ENCODE data around the gene TADA2B. TPM values are rescaled to one million over a fixed set of nuclear protein-coding genes. Genes with fewer than 3 reads are reported as not detected.

Gene TADA2B
- total RNA-seq, 2 donors from 2014 or later, result 24.0 to 27.2 TPM

DNA sequence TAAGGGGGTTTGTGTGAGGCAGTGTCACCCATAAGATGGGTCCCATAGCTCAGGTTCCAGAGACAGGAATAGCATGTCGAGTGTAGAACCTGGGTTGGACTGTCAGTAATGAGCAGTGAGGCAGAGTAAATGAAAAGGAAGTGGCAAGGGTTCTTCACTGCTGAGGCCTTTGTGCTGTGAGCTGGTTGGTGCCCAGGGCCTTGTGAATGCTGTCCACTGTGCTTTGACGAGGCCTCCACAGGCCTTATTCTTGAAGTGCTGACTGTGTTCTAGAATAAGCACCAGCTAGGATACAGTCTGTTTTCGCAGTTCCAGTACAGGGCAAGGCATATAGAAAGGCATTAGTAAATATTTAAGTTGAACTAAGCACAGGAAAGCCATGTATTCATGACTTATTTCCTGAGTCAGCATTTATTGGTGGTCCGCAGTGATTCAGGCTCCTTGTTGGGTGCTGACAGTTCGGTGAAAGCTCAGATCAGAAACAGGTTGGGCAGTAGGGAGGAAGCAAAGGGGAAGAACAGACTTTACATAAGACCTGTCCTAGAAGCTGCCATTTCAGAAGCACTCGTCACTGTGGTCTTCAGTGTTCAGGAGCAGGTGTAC lies 25.6 kb upstream of the TADA2B start:
- H3K9ac ChIP-seq (ENCODE audit: low read depth in 2 of 2, low read length in 2 of 2), result no peak overlapping the region
- no peaks in the 10 kb centered on the region for H3K4me1 ChIP-seq
- H3K27me3 ChIP-seq, result no peaks in the 10 kb centered on the region
- H3K4me3 ChIP-seq, result no peak overlapping the region
- intact Hi-C loops (cut with DNase I), result no loop called here
- no peaks in the 10 kb centered on the region for H3K9me3 ChIP-seq
- peaks cover 3% of the 10 kb centered on the region for H3K36me3 ChIP-seq
- no peak overlapping the region for H3K27ac ChIP-seq
- TF ChIP-seq, protein P1, sequence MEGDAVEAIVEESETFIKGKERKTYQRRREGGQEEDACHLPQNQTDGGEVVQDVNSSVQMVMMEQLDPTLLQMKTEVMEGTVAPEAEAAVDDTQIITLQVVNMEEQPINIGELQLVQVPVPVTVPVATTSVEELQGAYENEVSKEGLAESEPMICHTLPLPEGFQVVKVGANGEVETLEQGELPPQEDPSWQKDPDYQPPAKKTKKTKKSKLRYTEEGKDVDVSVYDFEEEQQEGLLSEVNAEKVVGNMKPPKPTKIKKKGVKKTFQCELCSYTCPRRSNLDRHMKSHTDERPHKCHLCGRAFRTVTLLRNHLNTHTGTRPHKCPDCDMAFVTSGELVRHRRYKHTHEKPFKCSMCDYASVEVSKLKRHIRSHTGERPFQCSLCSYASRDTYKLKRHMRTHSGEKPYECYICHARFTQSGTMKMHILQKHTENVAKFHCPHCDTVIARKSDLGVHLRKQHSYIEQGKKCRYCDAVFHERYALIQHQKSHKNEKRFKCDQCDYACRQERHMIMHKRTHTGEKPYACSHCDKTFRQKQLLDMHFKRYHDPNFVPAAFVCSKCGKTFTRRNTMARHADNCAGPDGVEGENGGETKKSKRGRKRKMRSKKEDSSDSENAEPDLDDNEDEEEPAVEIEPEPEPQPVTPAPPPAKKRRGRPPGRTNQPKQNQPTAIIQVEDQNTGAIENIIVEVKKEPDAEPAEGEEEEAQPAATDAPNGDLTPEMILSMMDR (IDR thresholded peaks at IDR 0.05), result no peak
- DNase-seq, result no peak

DNA sequence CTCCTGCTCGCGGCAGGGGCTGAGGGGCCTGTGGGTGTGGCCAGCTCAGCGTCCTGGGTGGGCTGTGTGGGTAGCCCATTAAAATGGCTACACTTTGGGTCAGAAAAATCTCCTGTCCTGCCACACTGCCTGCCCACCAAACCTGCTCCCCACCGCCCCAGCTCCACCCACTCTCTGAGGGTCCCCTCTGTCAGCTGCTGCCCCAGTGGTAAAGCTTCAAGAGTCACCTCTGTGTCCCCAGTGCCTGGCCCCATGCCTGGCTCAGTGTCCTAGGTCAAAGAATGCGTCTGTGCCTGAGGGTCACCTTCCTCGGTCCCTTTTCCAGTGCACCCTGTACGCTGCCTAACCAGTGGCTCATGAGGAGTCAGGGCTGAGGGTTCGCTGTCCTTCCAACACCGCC lies 24.9 kb upstream of the TADA2B start:
- H3K4me3 ChIP-seq, result no peak overlapping the region
- H3K9me3 ChIP-seq, result no peaks in the 10 kb centered on the region
- intact Hi-C loops (cut with DNase I), result no loop called here
- no peak overlapping the region for H3K9ac ChIP-seq (ENCODE audit: low read depth in 2 of 2, low read length in 2 of 2)
- H3K27ac ChIP-seq, result no peak overlapping the region
- no peaks in the 10 kb centered on the region for H3K4me1 ChIP-seq
- DNase-seq, result no peak
- H3K27me3 ChIP-seq, result no peaks in the 10 kb centered on the region
- TF ChIP-seq, protein P1 (IDR thresholded peaks at IDR 0.05), result no peak
- H3K36me3 ChIP-seq, result peaks cover 3% of the 10 kb centered on the region

DNA sequence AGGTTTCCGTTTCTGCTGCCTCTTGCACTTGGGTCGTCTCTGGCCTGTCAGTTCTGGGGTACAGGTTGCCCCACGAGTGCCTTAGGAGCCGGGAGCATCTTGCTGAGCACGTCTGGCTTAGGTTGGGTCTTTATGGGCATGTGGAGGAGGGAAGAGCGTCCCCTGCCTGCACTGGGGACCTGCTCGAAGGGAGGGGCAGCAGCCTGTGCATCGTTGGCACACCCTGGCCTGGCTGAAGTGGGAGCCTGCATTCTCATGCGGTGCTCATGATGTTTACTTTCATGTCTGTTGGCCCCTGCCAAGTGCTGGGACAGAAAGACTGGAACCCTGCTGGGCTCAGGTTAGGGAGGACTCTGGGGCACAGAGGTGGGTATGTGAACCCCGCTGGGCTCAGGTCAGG lies 23.8 kb upstream of the TADA2B start:
- no peak for DNase-seq
- TF ChIP-seq, protein P1 (IDR thresholded peaks at IDR 0.05), result no peak
- peaks cover 3% of the 10 kb centered on the region for H3K36me3 ChIP-seq
- no peaks in the 10 kb centered on the region for H3K27me3 ChIP-seq
- intact Hi-C loops (cut with DNase I), result no loop called here
- H3K4me1 ChIP-seq, result no peaks in the 10 kb centered on the region
- H3K27ac ChIP-seq, result no peak overlapping the region
- no peak overlapping the region for H3K9ac ChIP-seq (ENCODE audit: low read depth in 2 of 2, low read length in 2 of 2)
- no peaks in the 10 kb centered on the region for H3K9me3 ChIP-seq
- no peak overlapping the region for H3K4me3 ChIP-seq

DNA sequence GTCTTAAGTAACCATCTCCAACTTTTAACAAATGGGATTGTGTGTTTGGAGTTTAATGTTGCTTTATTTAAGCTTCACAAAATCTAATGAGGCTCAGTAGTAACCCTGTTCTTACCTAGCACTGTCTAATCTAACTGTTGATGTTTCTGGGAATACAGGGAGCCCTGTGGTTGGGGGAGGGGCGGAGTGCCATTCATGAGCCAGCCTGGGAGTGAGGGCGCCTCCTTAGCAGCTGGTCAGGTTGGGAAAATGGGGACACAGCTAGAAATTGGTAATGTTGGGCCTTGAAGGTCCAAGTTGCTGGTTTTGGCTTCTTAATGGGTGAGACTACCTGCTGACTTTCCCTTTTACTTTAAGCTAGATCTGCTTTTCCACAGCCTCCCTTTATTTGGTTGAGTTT lies 22.9 kb upstream of the TADA2B start:
- no peaks in the 10 kb centered on the region for H3K9me3 ChIP-seq
- H3K27me3 ChIP-seq, result no peaks in the 10 kb centered on the region
- TF ChIP-seq, protein P1 (IDR thresholded peaks at IDR 0.05), result no peak
- no peak overlapping the region for H3K4me3 ChIP-seq
- no peaks in the 10 kb centered on the region for H3K4me1 ChIP-seq
- H3K27ac ChIP-seq, result no peak overlapping the region
- no peak overlapping the region for H3K9ac ChIP-seq (ENCODE audit: low read depth in 2 of 2, low read length in 2 of 2)
- H3K36me3 ChIP-seq, result no peaks in the 10 kb centered on the region
- intact Hi-C loops (cut with DNase I), result no loop called here
- DNase-seq, result no peak

DNA sequence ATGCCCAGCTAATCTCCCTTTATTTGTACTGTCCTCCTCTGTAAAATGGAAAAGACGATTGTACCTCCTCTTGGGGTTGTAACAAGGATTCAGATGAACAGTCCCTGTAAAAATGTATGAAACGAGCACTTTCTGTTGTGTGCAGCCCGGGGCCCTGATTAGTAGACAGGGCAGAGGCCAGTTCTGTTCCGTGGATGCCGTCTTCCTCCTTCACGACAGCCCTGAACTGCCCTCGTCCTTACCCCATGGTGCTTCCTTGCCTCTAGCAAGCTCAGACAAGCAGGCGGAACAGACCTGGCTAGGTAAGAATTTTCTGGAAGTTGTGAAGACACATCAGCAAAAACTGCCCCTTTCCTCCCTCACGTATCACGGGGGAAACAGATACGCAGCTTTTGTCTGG lies 22.3 kb upstream of the TADA2B start:
- Histone ChIP-seq H3K27ac (no peak overlapping the region), H3K36me3 (no peaks in the 10 kb centered on the region), H3K9me3 (no peaks in the 10 kb centered on the region), H3K4me1 (no peaks in the 10 kb centered on the region), H3K27me3 (no peaks in the 10 kb centered on the region), H3K9ac (ENCODE audit: low read depth in 2 of 2, low read length in 2 of 2) (no peak overlapping the region), H3K4me3 (no peak overlapping the region)
- TF ChIP-seq, protein P1 (IDR thresholded peaks at IDR 0.05), result no peak
- DNase-seq, result no peak
- intact Hi-C loops (cut with DNase I), result no loop called here
